GM12878 (cell line): Measurements from ENCODE around the gene TTC33. TPM values are rescaled to one million over a fixed set of nuclear protein-coding genes. Genes with fewer than 3 reads are reported as not detected.

Experiments
- ATAC-seq: fragments of 200-7000 bp; cut with Tn5 transposase; 3 replicates; pipeline ENCODE4 v1.9.1; 2020; ENCODE audit warnings: mild to moderate bottlenecking, moderate library complexity
- BruUV-seq: library from RNA; stranded (reverse); fragments of 400-500 nt; replicated peaks from 2 replicates; lab custom pipeline; 2021; lab: Mats Ljungman, UMichigan
- CTCF ChIA-PET: fragments of 300-600 bp; sonication (Branson Sonifier 250); formaldehyde crosslinking; extraction: SDS; loops from one replicate; lab custom pipeline; 2021; ENCODE audit warnings: inconsistent platforms; lab: Yijun Ruan, JAX
- POLR2A ChIA-PET: fragments of 350-600 bp; formaldehyde crosslinking; extraction: SDS; loops from one replicate; lab custom pipeline; 2021; ENCODE audit warnings: inconsistent platforms; lab: Charles Lee
- RAD21 ChIA-PET: fragments of 300-600 bp; sonication (Branson Sonifier 250); formaldehyde crosslinking; loops from one replicate; lab custom pipeline; 2023; ENCODE audit warnings: antibody characterized with exemption; ENCODE audit not compliant: unreplicated experiment; lab: Charles Lee
- SMC1A ChIA-PET: fragments of 300-600 bp; sonication (Branson Sonifier 250); formaldehyde crosslinking; loops from one replicate; lab custom pipeline; 2023; ENCODE audit not compliant: unreplicated experiment, uncharacterized antibody; lab: Charles Lee
- DNase-seq: peaks from one replicate; pipeline ENCODE4 v3.0.0-alpha.2; 2011; ENCODE audit warnings: low read depth, low spot score
- FAIRE-seq: peaks from 3 replicates; lab custom pipeline; 2011; peaks lifted over from hg19 to GRCh38; lab: Jason Lieb, UNC
- H2AFZ ChIP-seq: 2 replicates; pipeline ENCODE4 v1.6.0; 2011; ENCODE audit warnings: low read depth, low read length, control low read depth; ENCODE audit not compliant: control insufficient read depth
- H3K27ac ChIP-seq: 2 replicates; pipeline ENCODE4 v1.5.1; 2011; ENCODE audit warnings: control low read depth; ENCODE audit not compliant: control insufficient read depth, insufficient read depth
- H3K27me3 ChIP-seq, 2 experiments: replicated peaks in 1 of 2; 2 replicates each; pipeline versions ENCODE4 v1.6.0 to v1.6.1; 2011; ENCODE audit warnings: low read length in 1 of 2; ENCODE audit not compliant: control insufficient read depth in 2 of 2, insufficient read depth in 2 of 2
- H3K36me3 ChIP-seq, 2 experiments: 2 replicates each; pipeline ENCODE4 v1.5.1; 2011; ENCODE audit warnings: low read length in 1 of 2; ENCODE audit not compliant: control insufficient read depth in 2 of 2, insufficient read depth in 2 of 2
- H3K4me1 ChIP-seq: 2 replicates; pipeline ENCODE4 v1.6.1; 2011; ENCODE audit warnings: mild to moderate bottlenecking, low read length, moderate library complexity, mixed read lengths; ENCODE audit not compliant: control insufficient read depth, insufficient read depth
- H3K4me2 ChIP-seq: 2 replicates; pipeline ENCODE4 v1.6.0; 2011; ENCODE audit warnings: control low read depth; ENCODE audit not compliant: control insufficient read depth, insufficient read depth
- H3K4me3 ChIP-seq: fragments of 200-600 bp; sonication (generic); 2 replicates; pipeline ENCODE4 v1.5.1; 2016
- H3K79me2 ChIP-seq: 2 replicates; pipeline ENCODE4 v1.6.0; 2011; ENCODE audit warnings: low read length; ENCODE audit not compliant: control insufficient read depth, insufficient read depth
- H3K9ac ChIP-seq: 2 replicates; pipeline ENCODE4 v1.8.0; 2011; ENCODE audit warnings: low read length, control low read depth, mixed read lengths; ENCODE audit not compliant: control insufficient read depth, insufficient read depth
- H3K9me3 ChIP-seq: replicated peaks from 3 replicates; pipeline ENCODE4 v1.5.1; 2011; ENCODE audit warnings: mild to moderate bottlenecking, low read length; ENCODE audit not compliant: control insufficient read depth, insufficient read depth
- H4K20me1 ChIP-seq: 2 replicates; pipeline ENCODE4 v1.6.0; 2011; ENCODE audit not compliant: control insufficient read depth, insufficient read depth
- BMI1 ChIP-seq: fragments of 450-650 bp; IDR thresholded peaks from 2 replicates; pipeline ENCODE4 v1.6.1; 2016; ENCODE audit warnings: mild to moderate bottlenecking, moderate library complexity, borderline replicate concordance
- CBFB ChIP-seq: IDR thresholded peaks from 2 replicates; pipeline ENCODE4 v1.6.1; 2016; ENCODE audit warnings: antibody characterized with exemption, low read depth
- CHD2 ChIP-seq: IDR thresholded peaks from 2 replicates; pipeline ENCODE4 v1.6.1; 2011; ENCODE audit warnings: low read depth, low read length, improper control_type of control experiment, borderline replicate concordance
- NR2C2 ChIP-seq: IDR thresholded peaks from 2 replicates; pipeline ENCODE4 v1.6.1; 2011; ENCODE audit warnings: borderline replicate concordance, low read depth; ENCODE audit not compliant: control insufficient read depth, insufficient read length
- TCF3 ChIP-seq: IDR thresholded peaks from 2 replicates; pipeline ENCODE4 v1.6.1; 2012; ENCODE audit warnings: low read depth, mild to moderate bottlenecking, low read length, borderline replicate concordance; ENCODE audit not compliant: insufficient read depth
- WGBS: methylation state at CpG from one replicate; pipeline ENCODE4 v1.1.6; 2016; ENCODE audit warnings: low lambda C conversion rate; ENCODE audit not compliant: insufficient replicate concordance, insufficient coverage; ENCODE audit errors: missing lambda C conversion rate; 5-methylcytosine and 5-hydroxymethylcytosine counted together
- in situ Hi-C: fragments of 300-500 bp; cut with MboI; formaldehyde crosslinking; loops from 9 replicates; pipeline ENCODE4 v1.14.3; 2018; ENCODE audit warnings: mixed read lengths
- intact Hi-C: fragments of 100-400 bp; cut with micrococcal nuclease; formaldehyde crosslinking; loops from one replicate; pipeline ENCODE4 v1.14.2; 2022; ENCODE audit not compliant: unreplicated experiment
- polyA plus RNA-seq, 11 experiments: library from polyadenylated mRNA; depleted of rRNA in 4 of 11; unstranded in 6 of 11; stranded (reverse) in 5 of 11; fragments of >200 nt; fragmentation: Nextera tagmentation in 4 of 11; fragmentation: Illumina TruSeq in 1 of 11; extraction: Ambion mirVana in 4 of 11; extraction: Trizol in 1 of 11; gene quantifications; 1 replicate in 1 of 11; 2 replicates in 10 of 11; pipeline versions ENCODE4 v1.2.1 to v1.2.3, GENCODE V29; 2011 to 2016; ENCODE audit warnings: inconsistent platforms in 2 of 11, missing spikeins in 2 of 11, low read depth in 1 of 11
- total RNA-seq, 4 experiments: library from RNA; depleted of rRNA in 3 of 4; stranded (reverse); fragments of >200 nt in 3 of 4; fragmentation: Illumina TruSeq in 1 of 4; extraction: Trizol in 1 of 4; gene quantifications; 2 replicates each; pipeline versions ENCODE4 v1.2.1 to v1.2.3, GENCODE V29; 2013 to 2021

Gene TTC33
- total and polyA plus RNA-seq, 10 of the 15 experiments (the other 5 are each of a cell fraction or from before 2014, with no cell fraction given): 7.9 to 22.3 (median 14.6) TPM

- in situ Hi-C loops (no loop called here), intact Hi-C loops (loop anchor here (1.0 kb wide), 1 partner anchor 44 kb away; the partner anchor contains the start of gene TTC33)
- WGBS: 1% methylated on average over 7 of the region's 7 CpGs
- no peaks in the 10 kb centered on the region for H3K36me3 ChIP-seq
- ATAC-seq (no peak), FAIRE-seq (no peak), DNase-seq (no peak)
- H2AFZ ChIP-seq: peak overlapping the region; percentile 99
- peak overlapping the region; percentile 98 for H3K4me2 ChIP-seq
- POLR2A ChIA-PET: interaction anchor here (0.6 kb wide), 2 partner anchors 41 to 1036 kb away, joined by 3 to 4 read pairs; no protein-coding TSS in a partner anchor
- H3K4me3 ChIP-seq: peak overlapping the region; percentile 65
- H3K9ac ChIP-seq: peak overlapping the region; percentile 67
- peaks cover 32% of the 10 kb centered on the region for H3K79me2 ChIP-seq
- no peaks in the 10 kb centered on the region for H3K4me1 ChIP-seq
- BruUV-seq: no TSS peak
- SMC1A ChIA-PET: interaction anchor here (0.7 kb wide), 1 partner anchor 34 kb away, joined by 4 read pairs; no protein-coding TSS in a partner anchor
- H3K9me3 ChIP-seq: no peaks in the 10 kb centered on the region
- H4K20me1 ChIP-seq: no peaks in the 10 kb centered on the region
- CTCF ChIA-PET: interaction anchor here (1.3 kb wide), 1 partner anchor 17 kb away, joined by 3 read pairs; no protein-coding TSS in a partner anchor
- H3K27ac ChIP-seq: no peak overlapping the region
- RAD21 ChIA-PET: no interaction called here
- TF ChIP-seq CHD2: no peak
- TF ChIP-seq NR2C2: no peak
- TF ChIP-seq TCF3: no peak
- TF ChIP-seq CBFB: no peak
- no peak for TF ChIP-seq BMI1
- H3K27me3 ChIP-seq: peaks cover 0 to 1% of the 10 kb centered on the region in 2 experiments; a peak in 1 of 4 replicates
These were observed 43.0 kb upstream of the TTC33 start for GRCh38 chr5:40798801-40799210.
